ENCODE data around the gene ADGRD2. TPM values are rescaled to one million over a fixed set of nuclear protein-coding genes. Genes with fewer than 3 reads are reported as not detected.

Gene ADGRD2
- total and polyA plus RNA-seq, 4 donors: not detected

- no peaks in the 10 kb centered on the region for H3K9me3 ChIP-seq (ENCODE audit: control insufficient read depth in 4 of 4, low read length in 3 of 4)
- no peaks in the 10 kb centered on the region for H3K27me3 ChIP-seq (ENCODE audit: control insufficient read depth in 4 of 4, insufficient read depth in 4 of 4, low read length in 3 of 4)
- no peaks in the 10 kb centered on the region for H3K36me3 ChIP-seq (ENCODE audit: control insufficient read depth in 4 of 4, insufficient read depth in 3 of 4, low read depth in 1 of 4, low read length in 3 of 4)
- 76% methylated on average over 16 of the region's 16 CpGs for WGBS
- no peak overlapping the region for H3K4me3 ChIP-seq (ENCODE audit: low read depth in 1 of 3, low read length in 3 of 3)
- no peak overlapping the region for H3K9ac ChIP-seq (ENCODE audit: low read depth in 1 of 2, low read length in 2 of 2)
- DNase-seq (ENCODE audit: low spot score): no peak
- no peak overlapping the region for H3K27ac ChIP-seq (ENCODE audit: low read depth in 1 of 2, low read length in 2 of 2)
- no peak for TF ChIP-seq HNF4A (conservative IDR thresholded peaks at IDR 0.05)
- no peak for TF ChIP-seq CTCF (IDR thresholded peaks at IDR 0.05; ENCODE audit: low read depth, low read length, missing input control)
- no peaks in the 10 kb centered on the region for H3K4me1 ChIP-seq (ENCODE audit: control insufficient read depth in 4 of 4, insufficient read depth in 4 of 4, low read length in 3 of 4)
Measured at GRCh38 chr9:124441291-124441690, 9.0 kb upstream of the ADGRD2 start.

- TF ChIP-seq NR2F2 (IDR thresholded peaks at IDR 0.05): no peak
- TF ChIP-seq RAD21 (IDR thresholded peaks at IDR 0.05): no peak
- no peak for TF ChIP-seq ATF3 (IDR thresholded peaks at IDR 0.05)
- no peak for TF ChIP-seq HNF4G (IDR thresholded peaks at IDR 0.05)
- TF ChIP-seq EGR1 (IDR thresholded peaks at IDR 0.05; ENCODE audit: low read depth in 2 of 2): no peak
- TF ChIP-seq RXRA (IDR thresholded peaks at IDR 0.05): no peak
- no peak for TF ChIP-seq FOXA2 (IDR thresholded peaks at IDR 0.05)
- TF ChIP-seq YY1 (IDR thresholded peaks at IDR 0.05): no peak
- TF ChIP-seq, protein P1, sequence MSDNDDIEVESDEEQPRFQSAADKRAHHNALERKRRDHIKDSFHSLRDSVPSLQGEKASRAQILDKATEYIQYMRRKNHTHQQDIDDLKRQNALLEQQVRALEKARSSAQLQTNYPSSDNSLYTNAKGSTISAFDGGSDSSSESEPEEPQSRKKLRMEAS (IDR thresholded peaks at IDR 0.05): no peak
- TF ChIP-seq HNF4A (conservative IDR thresholded peaks at IDR 0.05): no peak
- TF ChIP-seq FOXA1 (IDR thresholded peaks at IDR 0.05): no peak
- no peak for TF ChIP-seq REST (IDR thresholded peaks at IDR 0.05)
- no peak for TF ChIP-seq SP1 (IDR thresholded peaks at IDR 0.05)
- no peak for TF ChIP-seq ZBTB33 (IDR thresholded peaks at IDR 0.05)
- TF ChIP-seq GABPA (IDR thresholded peaks at IDR 0.05 in 1 of 2, conservative IDR thresholded peaks at IDR 0.05 in 1 of 2): no peak
- no peak for TF ChIP-seq TAF1 (conservative IDR thresholded peaks at IDR 0.05)
- no peak for TF ChIP-seq CTCF (IDR thresholded peaks at IDR 0.05; ENCODE audit: low read depth, low read length, missing input control)
- no peak for TF ChIP-seq JUND (IDR thresholded peaks at IDR 0.05)
- Histone ChIP-seq H3K4me3 (ENCODE audit: low read depth in 1 of 3, low read length in 3 of 3) (no peak overlapping the region), H3K4me1 (ENCODE audit: control insufficient read depth in 4 of 4, insufficient read depth in 4 of 4, low read length in 3 of 4) (no peaks in the 10 kb centered on the region), H3K36me3 (ENCODE audit: control insufficient read depth in 4 of 4, insufficient read depth in 3 of 4, low read depth in 1 of 4, low read length in 3 of 4) (no peaks in the 10 kb centered on the region), H3K9me3 (ENCODE audit: control insufficient read depth in 4 of 4, low read length in 3 of 4) (no peaks in the 10 kb centered on the region), H3K9ac (ENCODE audit: low read depth in 1 of 2, low read length in 2 of 2) (no peak overlapping the region), H3K27me3 (ENCODE audit: control insufficient read depth in 4 of 4, insufficient read depth in 4 of 4, low read length in 3 of 4) (no peaks in the 10 kb centered on the region), H3K27ac (ENCODE audit: low read depth in 1 of 2, low read length in 2 of 2) (no peak overlapping the region)
- no peak for DNase-seq (ENCODE audit: low spot score)
Measured at GRCh38 chr9:124442379-124442778, 7.9 kb upstream of the ADGRD2 start.
